Muscle of leg (tissue), 11 donors: Measurements from ENCODE around the gene PPP1R12B. TPM values are rescaled to one million over a fixed set of nuclear protein-coding genes. Genes with fewer than 3 reads are reported as not detected.
"Not testable (repeated sequence)": the region's sequence is repeated elsewhere in the genome, so short reads cannot be mapped to it uniquely, and the experiment has no call there.

Experiments used
- DNase-seq: peaks from one replicate; pipeline ENCODE4 v3.0.0; 2013
- H3K27ac ChIP-seq: one replicate; pipeline ENCODE4 v1.5.1; 2013; ENCODE audit warnings: mild to moderate bottlenecking, low read length, control low read depth
- H3K27me3 ChIP-seq: one replicate; pipeline ENCODE4 v1.6.1; 2013; ENCODE audit warnings: low read length; ENCODE audit not compliant: control insufficient read depth, insufficient read depth
- H3K36me3 ChIP-seq: one replicate; pipeline ENCODE4 v1.6.1; 2013; ENCODE audit warnings: low read length; ENCODE audit not compliant: control insufficient read depth, insufficient read depth
- H3K4me1 ChIP-seq: one replicate; pipeline ENCODE4 v1.6.1; 2013; ENCODE audit warnings: low read length; ENCODE audit not compliant: control insufficient read depth, insufficient read depth
- H3K4me3 ChIP-seq: one replicate; pipeline ENCODE4 v1.5.1; 2013; ENCODE audit warnings: low read length, control low read depth
- H3K9me3 ChIP-seq: replicated peaks from 2 replicates; pipeline ENCODE4 v1.6.1; 2013; ENCODE audit warnings: low read depth, low read length; ENCODE audit not compliant: control insufficient read depth
- WGBS: methylation state at CpG from one replicate; pipeline ENCODE4 v1.1.5; 2013; ENCODE audit warnings: missing lambda C conversion rate; ENCODE audit not compliant: insufficient coverage; 5-methylcytosine and 5-hydroxymethylcytosine counted together
- polyA plus RNA-seq, 8 donors: library from polyadenylated mRNA; unstranded; fragments of 120-200 nt; gene quantifications; one replicate each; pipeline versions ENCODE4 v1.2.1 to v1.2.3, GENCODE V29; 2013; ENCODE audit warnings: inconsistent platforms in 1 of 8, low replicate concordance in 1 of 8; ENCODE audit not compliant: insufficient read length in 8 of 8, insufficient read depth in 1 of 8
- total RNA-seq: library from RNA; stranded (reverse); fragments of 120-200 nt; gene quantifications from one replicate; pipeline ENCODE4 v1.2.4, GENCODE V29; 2013

The PPP1R12B gene
- total and polyA plus RNA-seq, 9 donors: 49.8 to 81.8 (median 71.6) TPM

DNA sequence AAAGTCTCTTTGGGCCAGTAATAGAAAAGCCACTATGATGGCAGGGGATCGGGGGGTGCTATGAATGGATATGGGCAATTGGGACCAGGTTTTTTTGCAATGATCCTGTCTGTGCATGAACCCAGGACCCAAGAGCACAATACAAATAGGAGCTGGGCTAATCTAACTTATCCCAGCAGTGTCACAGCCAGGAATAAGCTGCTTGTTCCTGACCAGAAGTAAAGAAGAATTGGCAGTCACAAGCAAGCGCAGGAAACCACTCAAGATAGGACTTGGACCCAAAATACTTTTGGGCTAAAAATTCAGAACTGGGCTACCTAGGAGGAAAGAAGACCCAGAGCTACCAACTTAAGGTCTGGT is 172.3 kb downstream of the PPP1R12B start:
- not testable (repeated sequence) for H3K36me3 ChIP-seq, H3K4me3 ChIP-seq, H3K4me1 ChIP-seq, H3K27me3 ChIP-seq, DNase-seq, H3K9me3 ChIP-seq
- H3K27ac ChIP-seq: peak overlapping the region; percentile 1
- WGBS: no CpG with 5 or more reads among the region's 2 CpGs

DNA sequence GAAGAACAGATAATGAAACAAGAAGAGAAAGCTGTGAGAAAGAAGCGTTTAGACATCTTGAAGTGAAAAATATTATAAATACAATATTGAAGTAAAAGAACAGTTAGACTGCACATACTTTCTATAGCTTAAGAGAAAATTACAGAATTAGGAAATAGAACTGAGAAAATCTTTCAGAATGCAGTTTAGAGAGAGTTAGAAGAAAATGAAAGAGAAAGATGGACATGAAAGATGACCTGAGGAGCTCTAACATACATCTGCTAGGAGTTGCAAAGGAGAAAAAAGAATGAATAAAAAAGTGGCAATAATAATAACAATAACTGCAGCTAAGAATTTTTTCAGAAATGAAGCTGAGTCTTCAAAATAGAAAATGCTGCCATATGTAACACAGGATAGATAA is 173.0 kb downstream of the PPP1R12B start:
- H3K36me3 ChIP-seq, H3K4me3 ChIP-seq, H3K4me1 ChIP-seq, H3K27me3 ChIP-seq, H3K27ac ChIP-seq, DNase-seq, H3K9me3 ChIP-seq: not testable (repeated sequence)
- no CpG with 5 or more reads among the region's 1 CpG for WGBS

DNA sequence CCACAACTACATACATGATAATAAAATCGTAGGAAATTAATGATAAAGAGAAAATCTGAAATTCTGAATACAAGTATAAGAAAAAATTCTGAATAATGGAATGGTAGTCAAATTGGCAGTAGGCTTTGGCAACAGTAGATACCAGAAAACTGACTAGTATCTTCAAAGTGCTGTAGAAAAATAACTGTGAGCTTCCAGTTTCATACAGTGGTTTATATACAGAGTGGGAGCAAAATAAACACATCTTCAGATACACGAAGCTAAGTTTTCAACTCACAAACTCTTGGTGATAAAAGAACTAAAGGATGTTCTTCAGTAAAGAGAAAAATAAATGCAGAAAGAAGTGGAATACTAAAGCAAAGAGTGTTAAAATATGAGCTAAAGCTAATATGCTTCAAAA is 173.4 kb downstream of the PPP1R12B start:
- Histone ChIP-seq H3K4me1 (peaks cover 7% of the 10 kb centered on the region), H3K27ac (no peak overlapping the region), H3K4me3 (no peak overlapping the region), H3K9me3 (no peaks in the 10 kb centered on the region), H3K27me3 (no peaks in the 10 kb centered on the region), H3K36me3 (no peaks in the 10 kb centered on the region)
- no peak for DNase-seq
- no CpG with 5 or more reads among the region's 2 CpGs for WGBS

DNA sequence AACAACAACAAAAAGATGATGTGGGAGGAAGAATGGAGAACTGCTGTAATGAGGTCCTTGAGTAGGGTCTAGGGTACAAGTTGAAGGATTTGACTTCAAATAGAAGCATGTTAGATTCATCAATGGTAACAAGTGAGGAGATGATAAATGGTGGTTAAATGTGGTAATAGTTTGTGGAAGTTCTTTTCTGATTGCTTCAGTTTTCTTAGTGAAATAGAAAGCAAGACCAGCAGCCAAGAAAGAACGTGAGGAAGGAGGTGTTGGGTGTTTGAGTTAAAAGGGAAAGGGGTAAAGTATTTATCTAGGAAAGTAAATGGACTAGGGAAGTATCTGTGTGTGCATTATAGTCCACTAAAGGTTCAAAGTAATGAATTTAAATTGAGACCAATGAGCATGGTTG is 177.6 kb downstream of the PPP1R12B start:
- not testable (repeated sequence) for DNase-seq, H3K36me3 ChIP-seq, H3K27ac ChIP-seq, H3K9me3 ChIP-seq, H3K4me1 ChIP-seq, H3K27me3 ChIP-seq, H3K4me3 ChIP-seq
- WGBS: 45% methylated on average over 1 of the region's 1 CpG

DNA sequence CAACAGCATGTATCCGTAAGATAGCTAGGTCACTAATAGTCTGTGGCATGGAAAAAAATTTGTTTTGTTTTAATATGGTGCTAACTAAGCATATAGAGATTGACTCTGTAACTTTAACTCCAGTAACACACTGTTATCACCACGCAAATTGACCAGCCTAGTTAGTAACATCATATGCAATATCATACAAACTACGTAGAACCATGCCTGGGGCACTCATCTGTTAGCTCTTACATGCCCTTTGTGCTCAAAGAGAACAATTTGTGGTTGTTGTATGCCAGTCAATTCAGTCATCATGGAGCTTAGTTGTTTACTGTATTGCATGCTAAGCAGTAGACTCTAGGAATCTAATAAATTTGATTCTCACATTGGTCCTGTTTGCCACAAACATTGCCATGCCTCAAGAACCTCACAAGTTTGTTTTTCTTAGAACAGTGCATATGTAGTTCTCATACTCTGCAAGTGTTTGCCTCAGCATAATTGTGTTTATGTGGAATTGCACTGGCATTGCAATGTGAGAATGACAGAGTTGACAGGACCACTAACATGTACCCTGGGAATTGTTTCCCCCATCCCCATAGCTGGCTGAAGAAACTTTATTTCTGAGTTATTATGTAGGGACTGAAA is 179.7 kb downstream of the PPP1R12B start:
- not testable (repeated sequence) for DNase-seq, H3K27me3 ChIP-seq, H3K36me3 ChIP-seq, H3K4me3 ChIP-seq, H3K27ac ChIP-seq, H3K4me1 ChIP-seq, H3K9me3 ChIP-seq
- WGBS: no CpG with 5 or more reads among the region's 3 CpGs

DNA sequence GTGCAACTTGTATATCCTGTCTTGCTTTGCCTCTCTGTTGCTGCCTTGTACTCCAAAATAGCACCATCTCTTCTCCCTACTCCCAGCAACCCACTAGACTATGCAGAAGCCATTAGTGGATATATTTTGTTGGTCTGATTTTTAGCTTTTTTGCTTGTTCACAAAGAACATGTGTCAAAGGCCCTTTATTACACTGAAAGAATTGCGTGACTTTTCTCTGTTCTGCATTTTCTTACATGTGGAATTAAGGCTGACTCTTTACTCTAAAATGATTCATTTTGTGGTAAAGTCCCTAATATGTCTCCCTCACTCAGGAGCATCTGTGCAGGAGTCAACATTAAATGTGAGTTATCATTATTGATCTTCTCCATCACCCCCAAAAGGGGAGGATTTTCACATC is 182.2 kb downstream of the PPP1R12B start:
- H3K36me3 ChIP-seq, H3K27me3 ChIP-seq, H3K4me3 ChIP-seq, DNase-seq, H3K9me3 ChIP-seq, H3K27ac ChIP-seq, H3K4me1 ChIP-seq: not testable (repeated sequence)
- no CpG with 5 or more reads among the region's 1 CpG for WGBS

DNA sequence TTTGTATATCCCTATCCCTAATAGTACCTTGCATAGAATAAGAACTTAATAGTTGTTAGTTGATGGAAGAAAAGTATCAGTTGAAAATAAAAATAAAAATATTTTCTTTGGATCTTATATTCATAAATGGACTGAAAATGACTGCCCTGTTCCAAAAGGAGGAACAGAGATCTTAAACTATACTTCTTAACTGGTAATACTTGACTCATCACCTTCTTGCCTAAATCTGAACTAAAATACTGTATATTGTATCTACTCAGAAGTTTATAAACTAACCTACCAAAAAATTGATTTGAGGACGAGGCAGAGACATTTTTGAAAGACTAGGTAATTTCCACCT is 182.9 kb downstream of the PPP1R12B start:
- Histone ChIP-seq H3K4me1 (no peaks in the 10 kb centered on the region), H3K27me3 (no peaks in the 10 kb centered on the region), H3K4me3 (no peak overlapping the region), H3K27ac (no peak overlapping the region), H3K36me3 (no peaks in the 10 kb centered on the region), H3K9me3 (no peaks in the 10 kb centered on the region)
- DNase-seq: no peak
- no CpG with 5 or more reads among the region's 1 CpG for WGBS

DNA sequence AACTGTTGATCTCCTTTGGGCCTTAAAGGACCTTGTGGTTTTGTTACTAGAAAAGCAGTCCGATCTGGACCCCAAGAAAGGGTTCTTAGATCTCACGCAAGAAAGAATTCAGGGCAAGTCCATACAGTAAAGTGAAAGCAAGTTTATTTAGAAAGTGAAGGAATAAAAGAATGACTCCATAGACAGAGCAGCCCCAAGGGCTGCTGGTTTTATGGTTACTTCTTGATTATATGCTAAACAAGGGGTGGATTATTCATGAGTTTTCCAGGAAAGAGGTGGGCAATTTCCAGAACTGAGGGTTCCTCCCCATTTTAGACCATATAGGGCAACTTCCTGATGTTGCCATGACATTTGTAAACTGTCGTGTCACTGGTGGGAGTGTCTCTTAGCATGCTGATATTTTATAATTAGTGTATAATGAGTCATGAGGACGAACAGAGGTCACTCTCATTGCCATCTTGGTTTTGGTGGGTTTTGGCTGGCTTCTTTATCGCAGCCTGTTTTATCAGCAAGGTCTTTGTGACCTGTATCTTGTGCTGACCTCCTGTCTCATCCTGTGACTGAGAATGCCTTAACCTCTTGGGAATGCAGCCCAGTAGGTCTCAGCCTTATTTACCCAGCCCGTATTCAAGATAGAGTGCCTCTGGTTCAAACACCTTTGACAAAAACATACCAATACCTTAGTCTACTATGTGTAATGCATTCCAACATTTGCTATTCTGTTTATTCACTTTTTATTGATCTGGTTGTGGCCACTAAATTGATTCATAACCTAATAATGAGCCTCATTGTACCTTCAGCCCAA is 183.5 kb downstream of the PPP1R12B start:
- H3K36me3 ChIP-seq, H3K9me3 ChIP-seq, H3K27me3 ChIP-seq, DNase-seq, H3K4me1 ChIP-seq, H3K27ac ChIP-seq, H3K4me3 ChIP-seq: not testable (repeated sequence)
- 90% methylated on average over 2 of the region's 6 CpGs for WGBS

- not testable (repeated sequence) for H3K4me1 ChIP-seq, H3K36me3 ChIP-seq, H3K9me3 ChIP-seq, H3K27me3 ChIP-seq
- H3K4me3 ChIP-seq: peak overlapping the region; percentile 36
- peak overlapping the region; percentile 77 for H3K27ac ChIP-seq
- DNase-seq: peak; percentile 82
- WGBS: no CpG with 5 or more reads among the region's 5 CpGs
Measured at GRCh38 chr1:202539166-202539574, 190.7 kb downstream of the PPP1R12B start.

GRCh38 chr1:202539583-202539982 is 191.1 kb downstream of the PPP1R12B start:
- peak overlapping the region; percentile 77 for H3K27ac ChIP-seq
- H3K4me1 ChIP-seq, H3K27me3 ChIP-seq, H3K36me3 ChIP-seq, H3K9me3 ChIP-seq, DNase-seq: not testable (repeated sequence)
- peak overlapping the region; percentile 36 for H3K4me3 ChIP-seq
- 0% methylated on average over 2 of the region's 5 CpGs for WGBS
